ENCODE results near the gene RUSC2.
"Not testable (repeated sequence)": the region's sequence is repeated elsewhere in the genome, so short reads cannot be mapped to it uniquely, and the experiment has no call there.

The RUSC2 gene

GRCh38 chr9:35489313-35490154 is at the start of gene RUSC2:
RUSC2 (plus strand) TSS chr9:35490111; CDS start chr9:35546522, 56,411 bp downstream.
- DNase-seq, result peak; percentile 74

GRCh38 chr9:35446012-35446411 is 43.9 kb upstream of the RUSC2 start:
- no peak for DNase-seq

GRCh38 chr9:35448496-35448895 is 41.4 kb upstream of the RUSC2 start:
- no peak for DNase-seq

GRCh38 chr9:35452481-35452880 is 37.4 kb upstream of the RUSC2 start:
- DNase-seq, result no peak

- no peak for DNase-seq
Observed at GRCh38 chr9:35453786-35454185, 36.1 kb upstream of the RUSC2 start.

- DNase-seq, result no peak
Observed at GRCh38 chr9:35464141-35465025, 25.5 kb upstream of the RUSC2 start.

- DNase-seq, result no peak
Observed at GRCh38 chr9:35470340-35470739, 19.6 kb upstream of the RUSC2 start.

- DNase-seq, result no peak
Observed at GRCh38 chr9:35470894-35471293, 19.0 kb upstream of the RUSC2 start.

GRCh38 chr9:35476596-35476995 is 13.3 kb upstream of the RUSC2 start:
- no peak for DNase-seq

- DNase-seq, result peak; percentile 66
Observed at GRCh38 chr9:35477211-35477855, 12.6 kb upstream of the RUSC2 start.

GRCh38 chr9:35478871-35479270 is 11.0 kb upstream of the RUSC2 start:
- no peak for DNase-seq

GRCh38 chr9:35481347-35481975 is 8.4 kb upstream of the RUSC2 start:
- DNase-seq, result no peak

- DNase-seq, result no peak
Observed at GRCh38 chr9:35482071-35482470, 7.8 kb upstream of the RUSC2 start.

GRCh38 chr9:35484406-35484805 is 5.5 kb upstream of the RUSC2 start:
- DNase-seq, result no peak

GRCh38 chr9:35487081-35487480 is 2.8 kb upstream of the RUSC2 start:
- no peak for DNase-seq

GRCh38 chr9:35488021-35488420 is 1.9 kb upstream of the RUSC2 start:
- DNase-seq, result no peak

- no peak for DNase-seq
Observed at GRCh38 chr9:35488566-35489312, 1.2 kb upstream of the RUSC2 start.

GRCh38 chr9:35490155-35490909 is 421 bp downstream of the RUSC2 start:
- no peak for DNase-seq

GRCh38 chr9:35490910-35491465 is 1.1 kb downstream of the RUSC2 start:
- no peak for DNase-seq

GRCh38 chr9:35493119-35493518 is 3.2 kb downstream of the RUSC2 start:
- not testable (repeated sequence) for DNase-seq

GRCh38 chr9:35495984-35496383 is 6.1 kb downstream of the RUSC2 start:
- DNase-seq, result no peak
